ENCODE data around the gene CCDC188. TPM values are rescaled to one million over a fixed set of nuclear protein-coding genes. Genes with fewer than 3 reads are reported as not detected.

CCDC188 gene
- total RNA-seq, 2 donors from 2014 or later: 0.22 to 0.32 TPM

GRCh38 chr22:20140521-20140964 lies 10.3 kb downstream of the CCDC188 start:
- H3K4me3 ChIP-seq: no peak overlapping the region
- H3K4me1 ChIP-seq: no peaks in the 10 kb centered on the region
- no peaks in the 10 kb centered on the region for H3K9me3 ChIP-seq
- H3K36me3 ChIP-seq: no peaks in the 10 kb centered on the region
- intact Hi-C loops (cut with DNase I): no loop called here
- DNase-seq: no peak
- no peak overlapping the region for H3K27ac ChIP-seq
- H3K9ac ChIP-seq (ENCODE audit: low read depth in 2 of 2, low read length in 2 of 2): no peak overlapping the region
- H3K27me3 ChIP-seq: no peaks in the 10 kb centered on the region
- no peak for TF ChIP-seq CTCF (IDR thresholded peaks at IDR 0.05)

DNA sequence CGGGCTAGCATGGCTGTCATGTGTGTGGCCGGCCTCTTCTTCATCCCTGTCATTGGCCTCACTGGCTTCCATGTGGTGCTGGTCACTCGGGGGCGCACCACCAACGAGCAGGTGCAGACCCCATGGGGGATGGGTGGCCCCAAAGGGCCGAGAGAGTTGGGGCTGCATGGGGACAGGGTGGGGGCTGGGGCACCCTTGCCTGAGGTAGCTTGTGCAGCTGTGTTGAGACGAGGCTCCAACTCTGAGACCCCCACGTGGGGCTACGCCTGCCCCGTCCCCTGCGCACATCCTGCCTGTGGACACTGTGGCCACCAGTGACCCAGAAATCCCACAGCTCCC lies 10.8 kb downstream of the CCDC188 start:
- H3K36me3 ChIP-seq: no peaks in the 10 kb centered on the region
- H3K9ac ChIP-seq (ENCODE audit: low read depth in 2 of 2, low read length in 2 of 2): no peak overlapping the region
- no peak for TF ChIP-seq CTCF (IDR thresholded peaks at IDR 0.05)
- no peaks in the 10 kb centered on the region for H3K9me3 ChIP-seq
- no peak for DNase-seq
- no peak overlapping the region for H3K4me3 ChIP-seq
- no peaks in the 10 kb centered on the region for H3K4me1 ChIP-seq
- no peak overlapping the region for H3K27ac ChIP-seq
- H3K27me3 ChIP-seq: no peaks in the 10 kb centered on the region
- intact Hi-C loops (cut with DNase I): no loop called here

- Histone ChIP-seq H3K36me3 (no peaks in the 10 kb centered on the region), H3K9me3 (no peaks in the 10 kb centered on the region), H3K4me3 (no peak overlapping the region), H3K27ac (no peak overlapping the region), H3K4me1 (no peaks in the 10 kb centered on the region), H3K9ac (ENCODE audit: low read depth in 2 of 2, low read length in 2 of 2) (no peak overlapping the region), H3K27me3 (no peaks in the 10 kb centered on the region)
- intact Hi-C loops (cut with DNase I): no loop called here
- no peak for TF ChIP-seq CTCF (IDR thresholded peaks at IDR 0.05)
- no peak for DNase-seq
Observed at GRCh38 chr22:20139391-20140106, 11.3 kb downstream of the CCDC188 start.

DNA sequence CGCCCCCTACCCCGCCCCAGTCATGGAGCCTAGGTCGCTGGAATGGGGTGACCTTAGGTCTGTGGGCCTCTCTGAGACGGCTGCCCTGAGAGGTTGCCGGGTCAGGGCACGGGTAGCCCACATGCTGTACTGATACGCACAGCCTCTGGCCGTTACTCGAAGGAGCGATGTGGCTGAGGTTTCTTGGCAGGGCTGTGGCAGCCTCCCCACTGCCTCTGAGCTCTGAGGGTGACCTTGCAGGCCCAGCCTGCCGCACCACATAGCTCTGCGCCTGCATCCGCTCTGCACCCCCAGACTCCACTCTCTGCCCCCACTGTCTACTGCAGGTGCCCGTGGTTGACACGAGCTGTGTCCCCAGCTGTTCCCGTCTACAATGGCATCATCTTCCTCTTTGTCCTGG lies 12.0 kb downstream of the CCDC188 start:
- intact Hi-C loops (cut with DNase I): no loop called here
- H3K4me1 ChIP-seq: no peaks in the 10 kb centered on the region
- H3K9ac ChIP-seq (ENCODE audit: low read depth in 2 of 2, low read length in 2 of 2): no peak overlapping the region

GRCh38 chr22:20138417-20138738 lies 12.5 kb downstream of the CCDC188 start:
- no peaks in the 10 kb centered on the region for H3K36me3 ChIP-seq
- H3K9me3 ChIP-seq: no peaks in the 10 kb centered on the region
- no peaks in the 10 kb centered on the region for H3K4me1 ChIP-seq
- H3K4me3 ChIP-seq: no peak overlapping the region
- no peak for DNase-seq
- no peak for TF ChIP-seq CTCF (IDR thresholded peaks at IDR 0.05)
- H3K27me3 ChIP-seq: no peaks in the 10 kb centered on the region
- no peak overlapping the region for H3K27ac ChIP-seq
- H3K9ac ChIP-seq (ENCODE audit: low read depth in 2 of 2, low read length in 2 of 2): no peak overlapping the region
- intact Hi-C loops (cut with DNase I): no loop called here

More for the DNA sequence above, 12.0 kb downstream of the CCDC188 start:
- no peaks in the 10 kb centered on the region for H3K27me3 ChIP-seq
- H3K4me3 ChIP-seq: no peak overlapping the region
- no peak for DNase-seq
- no peak for TF ChIP-seq CTCF (IDR thresholded peaks at IDR 0.05)
- H3K9me3 ChIP-seq: no peaks in the 10 kb centered on the region
- H3K27ac ChIP-seq: no peak overlapping the region
- no peaks in the 10 kb centered on the region for H3K36me3 ChIP-seq
